Islet of Langerhans (tissue), 1 donor: Measurements from ENCODE around the gene APEH.

Experiments
- FAIRE-seq: peaks from one replicate; lab custom pipeline; 2011; peaks lifted over from hg19 to GRCh38; lab: Jason Lieb, UNC

APEH gene

DNA sequence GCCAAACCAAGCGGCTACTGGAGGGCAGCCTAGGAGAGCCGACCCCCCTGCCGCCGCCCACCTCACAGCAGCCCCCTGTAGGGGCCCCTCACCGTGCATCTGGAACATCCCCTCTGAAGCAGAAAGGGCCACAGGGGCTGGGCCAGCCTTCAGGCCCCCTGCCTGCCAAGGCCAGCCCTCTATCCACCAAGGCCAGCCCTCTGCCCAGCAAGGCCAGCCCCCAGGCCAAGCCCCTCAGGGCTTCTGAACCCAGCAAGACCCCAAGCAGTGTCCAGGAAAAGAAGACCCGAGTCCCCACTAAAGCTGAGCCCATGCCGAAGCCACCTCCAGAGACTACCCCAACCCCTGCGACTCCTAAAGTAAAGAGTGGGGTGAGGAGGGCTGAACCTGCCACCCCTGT, 23.5 kb upstream of the APEH start:
- no peak for FAIRE-seq

DNA sequence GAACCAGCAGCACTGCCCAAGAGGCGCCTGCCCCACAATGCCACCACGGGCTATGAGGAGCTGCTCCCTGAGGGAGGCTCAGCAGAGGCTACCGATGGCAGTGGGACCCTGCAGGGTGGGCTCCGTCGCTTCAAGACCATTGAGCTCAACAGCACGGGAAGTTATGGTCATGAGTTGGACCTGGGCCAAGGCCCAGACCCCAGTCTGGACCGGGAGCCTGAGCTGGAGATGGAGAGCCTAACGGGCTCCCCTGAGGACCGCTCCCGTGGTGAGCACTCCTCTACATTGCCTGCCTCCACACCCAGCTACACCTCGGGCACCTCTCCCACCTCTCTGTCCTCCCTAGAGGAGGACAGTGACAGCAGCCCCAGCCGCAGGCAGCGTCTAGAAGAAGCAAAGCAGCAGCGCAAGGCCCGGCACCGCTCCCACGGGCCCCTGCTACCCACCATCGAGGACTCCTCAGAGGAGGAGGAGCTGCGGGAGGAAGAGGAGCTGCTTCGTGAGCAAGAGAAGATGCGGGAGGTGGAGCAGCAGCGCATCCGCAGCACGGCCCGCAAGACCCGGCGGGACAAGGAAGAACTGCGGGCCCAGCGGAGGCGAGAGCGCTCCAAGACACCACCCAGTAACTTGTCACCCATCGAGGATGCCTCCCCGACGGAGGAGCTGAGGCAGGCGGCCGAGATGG, 21.8 kb upstream of the APEH start:
- no peak for FAIRE-seq

DNA sequence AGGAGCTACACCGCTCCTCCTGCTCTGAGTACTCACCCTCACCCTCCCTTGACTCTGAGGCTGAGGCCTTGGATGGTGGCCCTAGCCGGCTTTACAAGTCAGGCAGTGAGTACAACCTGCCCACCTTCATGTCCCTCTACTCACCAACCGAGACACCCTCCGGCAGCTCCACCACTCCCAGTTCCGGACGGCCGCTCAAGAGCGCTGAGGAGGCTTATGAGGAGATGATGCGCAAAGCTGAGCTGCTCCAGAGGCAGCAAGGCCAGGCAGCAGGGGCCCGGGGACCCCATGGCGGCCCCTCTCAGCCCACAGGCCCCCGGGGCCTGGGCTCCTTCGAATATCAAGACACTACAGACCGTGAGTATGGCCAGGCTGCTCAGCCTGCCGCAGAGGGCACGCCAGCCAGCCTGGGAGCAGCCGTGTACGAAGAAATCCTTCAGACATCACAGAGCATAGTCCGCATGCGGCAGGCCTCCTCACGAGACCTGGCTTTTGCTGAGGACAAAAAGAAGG, 21.2 kb upstream of the APEH start:
- FAIRE-seq: no peak

DNA sequence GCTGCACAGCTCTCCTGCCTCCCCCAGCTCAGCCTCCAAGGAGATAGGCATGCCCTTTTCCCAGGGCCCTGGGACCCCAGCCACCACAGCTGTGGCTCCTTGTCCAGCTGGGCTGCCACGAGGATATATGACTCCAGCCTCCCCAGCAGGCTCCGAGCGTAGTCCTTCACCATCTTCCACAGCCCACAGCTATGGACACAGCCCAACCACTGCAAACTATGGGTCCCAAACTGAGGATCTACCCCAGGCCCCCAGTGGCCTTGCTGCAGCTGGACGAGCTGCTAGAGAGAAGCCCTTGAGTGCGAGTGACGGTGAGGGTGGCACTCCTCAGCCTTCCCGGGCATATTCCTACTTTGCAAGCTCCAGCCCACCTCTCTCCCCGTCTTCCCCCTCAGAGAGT, 20.5 kb upstream of the APEH start:
- FAIRE-seq: no peak

DNA sequence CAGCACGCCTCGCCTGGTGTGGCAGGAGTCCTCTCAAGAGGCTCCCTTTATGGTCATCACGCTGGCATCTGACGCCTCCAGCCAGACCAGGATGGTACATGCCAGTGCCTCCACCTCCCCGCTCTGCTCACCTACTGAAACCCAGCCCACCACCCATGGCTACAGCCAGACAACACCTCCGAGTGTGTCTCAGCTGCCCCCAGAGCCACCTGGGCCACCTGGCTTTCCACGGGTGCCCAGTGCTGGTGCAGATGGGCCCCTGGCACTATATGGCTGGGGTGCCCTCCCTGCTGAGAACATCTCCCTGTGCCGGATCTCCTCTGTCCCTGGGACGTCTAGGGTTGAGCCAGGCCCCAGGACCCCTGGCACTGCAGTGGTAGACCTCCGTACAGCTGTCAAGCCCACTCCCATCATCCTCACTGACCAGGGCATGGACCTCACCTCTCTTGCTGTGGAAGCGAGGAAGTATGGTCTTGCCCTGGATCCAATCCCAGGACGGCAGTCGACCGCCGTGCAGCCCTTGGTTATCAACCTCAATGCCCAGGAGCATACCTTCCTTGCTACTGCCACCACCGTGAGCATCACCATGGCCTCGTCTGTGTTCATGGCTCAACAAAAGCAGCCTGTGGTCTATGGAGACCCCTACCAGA, 19.9 kb upstream of the APEH start:
- no peak for FAIRE-seq

DNA sequence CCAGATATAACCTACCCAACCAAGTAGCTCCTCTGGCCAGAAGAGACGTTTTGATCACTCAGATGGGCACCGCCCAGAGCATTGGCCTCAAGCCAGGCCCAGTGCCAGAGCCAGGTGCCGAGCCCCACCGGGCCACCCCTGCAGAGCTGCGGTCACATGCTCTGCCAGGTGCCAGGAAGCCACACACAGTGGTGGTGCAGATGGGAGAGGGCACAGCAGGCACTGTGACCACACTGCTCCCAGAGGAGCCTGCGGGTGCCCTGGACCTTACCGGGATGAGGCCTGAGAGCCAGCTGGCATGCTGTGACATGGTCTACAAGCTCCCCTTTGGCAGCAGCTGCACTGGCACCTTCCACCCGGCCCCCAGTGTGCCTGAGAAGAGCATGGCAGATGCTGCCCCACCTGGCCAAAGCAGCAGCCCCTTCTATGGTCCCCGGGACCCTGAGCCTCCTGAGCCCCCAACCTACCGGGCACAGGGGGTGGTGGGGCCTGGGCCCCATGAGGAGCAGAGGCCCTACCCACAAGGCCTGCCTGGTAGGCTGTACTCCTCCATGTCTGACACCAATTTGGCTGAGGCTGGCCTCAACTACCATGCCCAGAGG, 19.1 kb upstream of the APEH start:
- no peak for FAIRE-seq

DNA sequence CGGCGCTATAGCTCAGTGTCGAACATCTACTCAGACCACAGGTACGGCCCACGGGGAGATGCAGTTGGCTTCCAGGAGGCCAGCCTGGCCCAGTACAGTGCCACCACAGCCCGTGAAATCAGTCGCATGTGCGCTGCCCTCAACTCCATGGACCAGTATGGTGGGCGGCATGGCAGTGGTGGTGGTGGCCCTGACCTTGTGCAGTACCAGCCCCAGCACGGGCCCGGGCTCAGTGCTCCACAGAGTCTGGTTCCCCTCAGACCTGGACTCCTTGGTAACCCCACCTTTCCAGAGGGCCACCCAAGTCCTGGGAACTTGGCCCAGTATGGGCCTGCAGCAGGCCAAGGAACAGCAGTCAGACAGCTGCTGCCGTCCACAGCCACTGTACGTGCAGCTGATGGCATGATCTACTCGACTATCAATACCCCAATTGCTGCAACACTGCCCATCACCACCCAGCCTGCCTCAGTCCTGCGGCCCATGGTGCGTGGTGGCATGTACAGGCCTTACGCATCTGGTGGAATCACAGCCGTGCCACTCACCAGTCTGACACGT, 18.3 kb upstream of the APEH start:
- no peak for FAIRE-seq

DNA sequence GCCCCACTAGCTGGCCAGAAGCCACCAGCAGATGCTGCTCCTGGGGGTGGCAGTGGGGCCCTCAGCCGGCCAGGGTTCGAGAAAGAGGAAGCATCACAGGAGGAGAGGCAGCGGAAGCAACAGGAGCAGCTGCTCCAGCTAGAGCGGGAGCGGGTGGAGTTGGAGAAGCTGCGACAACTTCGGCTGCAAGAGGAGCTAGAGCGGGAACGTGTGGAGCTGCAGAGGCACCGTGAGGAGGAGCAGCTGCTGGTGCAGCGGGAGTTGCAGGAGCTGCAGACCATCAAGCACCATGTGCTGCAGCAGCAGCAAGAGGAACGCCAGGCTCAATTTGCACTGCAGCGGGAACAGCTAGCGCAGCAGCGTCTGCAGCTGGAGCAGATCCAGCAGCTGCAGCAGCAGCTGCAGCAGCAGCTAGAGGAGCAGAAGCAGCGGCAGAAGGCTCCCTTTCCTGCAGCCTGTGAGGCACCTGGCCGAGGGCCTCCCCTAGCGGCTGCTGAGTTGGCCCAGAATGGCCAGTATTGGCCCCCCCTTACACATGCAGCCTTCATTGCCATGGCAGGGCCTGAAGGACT, 17.5 kb upstream of the APEH start:
- no peak for FAIRE-seq

DNA sequence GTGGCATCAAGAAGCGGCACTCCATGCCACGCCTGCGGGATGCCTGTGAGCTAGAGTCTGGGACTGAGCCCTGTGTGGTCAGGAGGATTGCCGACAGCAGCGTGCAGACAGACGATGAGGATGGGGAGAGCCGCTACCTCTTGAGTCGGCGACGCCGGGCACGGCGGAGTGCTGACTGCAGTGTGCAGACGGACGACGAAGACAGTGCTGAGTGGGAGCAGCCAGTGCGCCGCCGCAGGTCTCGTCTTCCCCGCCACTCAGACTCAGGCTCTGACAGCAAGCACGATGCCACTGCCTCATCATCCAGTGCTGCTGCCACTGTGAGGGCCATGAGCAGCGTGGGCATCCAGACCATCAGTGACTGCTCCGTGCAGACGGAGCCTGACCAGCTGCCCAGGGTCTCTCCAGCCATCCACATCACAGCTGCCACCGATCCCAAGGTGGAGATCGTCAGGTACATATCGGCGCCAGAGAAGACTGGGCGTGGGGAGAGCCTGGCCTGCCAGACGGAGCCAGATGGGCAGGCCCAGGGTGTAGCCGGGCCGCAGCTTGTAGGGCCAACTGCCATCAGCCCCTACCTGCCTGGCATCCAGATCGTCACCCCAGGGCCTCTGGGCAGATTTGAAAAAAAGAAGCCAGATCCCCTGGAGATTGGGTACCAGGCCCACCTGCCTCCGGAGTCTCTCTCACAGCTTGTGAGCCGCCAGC, 16.8 kb upstream of the APEH start:
- no peak for FAIRE-seq

DNA sequence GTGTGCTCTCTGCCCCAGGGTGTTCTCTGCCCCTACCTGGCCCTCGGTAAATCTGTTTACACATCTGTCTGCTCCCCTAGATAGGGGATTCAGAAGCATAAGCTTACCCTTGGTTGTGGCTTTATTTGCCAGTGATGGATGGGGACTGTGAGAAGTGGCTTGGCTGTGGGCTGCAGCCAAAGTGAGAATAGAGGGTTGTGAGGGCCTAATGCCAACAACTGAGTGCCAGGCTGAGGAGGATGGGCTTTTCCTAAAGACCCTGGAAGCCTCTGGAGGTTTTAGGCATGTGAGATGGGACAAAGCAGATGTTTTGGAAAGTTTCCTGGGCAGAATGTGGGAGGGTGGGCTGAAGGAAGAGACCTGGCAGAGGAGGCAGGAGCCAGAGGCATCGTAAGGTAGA, 15.4 kb upstream of the APEH start:
- no peak for FAIRE-seq

DNA sequence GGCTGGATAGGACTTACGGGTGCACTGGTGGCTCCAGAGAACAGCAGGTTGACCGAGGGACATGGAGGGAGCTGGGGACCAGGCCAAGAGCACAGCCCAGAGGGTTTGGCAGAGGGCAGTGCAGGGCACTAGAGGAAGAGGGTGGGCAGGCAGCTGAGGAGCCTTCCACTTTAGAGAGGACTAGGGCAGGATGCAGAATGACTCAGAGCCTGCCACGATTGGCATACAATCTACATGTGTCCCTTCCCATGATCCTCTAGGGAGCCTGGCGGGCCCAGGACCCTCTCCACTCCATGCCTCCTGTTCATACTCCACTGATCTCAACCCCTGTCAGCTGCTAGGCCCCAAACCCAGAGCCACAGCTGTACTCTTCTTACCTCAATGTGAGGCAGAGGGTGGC, 14.4 kb upstream of the APEH start:
- no peak for FAIRE-seq

DNA sequence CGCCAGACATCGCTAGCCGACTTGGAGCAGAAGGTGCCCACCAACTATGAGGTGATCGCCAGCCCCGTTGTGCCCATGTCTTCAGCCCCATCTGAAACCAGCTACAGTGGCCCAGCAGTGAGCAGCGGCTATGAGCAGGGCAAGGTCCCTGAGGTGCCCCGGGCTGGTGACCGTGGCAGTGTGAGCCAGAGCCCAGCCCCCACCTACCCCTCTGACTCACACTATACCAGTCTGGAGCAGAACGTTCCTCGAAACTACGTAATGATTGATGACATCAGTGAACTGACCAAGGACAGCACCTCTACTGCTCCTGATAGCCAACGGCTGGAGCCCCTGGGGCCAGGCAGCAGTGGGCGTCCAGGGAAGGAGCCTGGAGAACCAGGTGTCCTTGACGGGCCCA, 12.9 kb upstream of the APEH start:
- FAIRE-seq: no peak

DNA sequence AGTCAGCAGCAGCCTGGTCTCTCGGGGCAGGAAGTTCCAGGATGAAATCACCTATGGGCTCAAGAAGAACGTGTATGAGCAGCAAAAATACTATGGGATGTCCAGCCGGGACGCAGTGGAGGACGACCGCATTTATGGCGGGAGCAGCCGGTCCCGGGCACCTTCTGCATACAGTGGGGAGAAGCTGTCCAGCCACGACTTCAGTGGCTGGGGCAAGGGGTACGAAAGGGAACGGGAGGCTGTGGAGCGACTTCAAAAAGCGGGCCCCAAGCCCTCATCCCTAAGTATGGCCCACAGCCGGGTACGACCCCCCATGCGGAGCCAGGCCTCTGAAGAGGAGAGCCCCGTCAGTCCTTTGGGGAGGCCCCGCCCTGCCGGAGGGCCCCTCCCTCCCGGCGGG, 12.1 kb upstream of the APEH start:
- no peak for FAIRE-seq

DNA sequence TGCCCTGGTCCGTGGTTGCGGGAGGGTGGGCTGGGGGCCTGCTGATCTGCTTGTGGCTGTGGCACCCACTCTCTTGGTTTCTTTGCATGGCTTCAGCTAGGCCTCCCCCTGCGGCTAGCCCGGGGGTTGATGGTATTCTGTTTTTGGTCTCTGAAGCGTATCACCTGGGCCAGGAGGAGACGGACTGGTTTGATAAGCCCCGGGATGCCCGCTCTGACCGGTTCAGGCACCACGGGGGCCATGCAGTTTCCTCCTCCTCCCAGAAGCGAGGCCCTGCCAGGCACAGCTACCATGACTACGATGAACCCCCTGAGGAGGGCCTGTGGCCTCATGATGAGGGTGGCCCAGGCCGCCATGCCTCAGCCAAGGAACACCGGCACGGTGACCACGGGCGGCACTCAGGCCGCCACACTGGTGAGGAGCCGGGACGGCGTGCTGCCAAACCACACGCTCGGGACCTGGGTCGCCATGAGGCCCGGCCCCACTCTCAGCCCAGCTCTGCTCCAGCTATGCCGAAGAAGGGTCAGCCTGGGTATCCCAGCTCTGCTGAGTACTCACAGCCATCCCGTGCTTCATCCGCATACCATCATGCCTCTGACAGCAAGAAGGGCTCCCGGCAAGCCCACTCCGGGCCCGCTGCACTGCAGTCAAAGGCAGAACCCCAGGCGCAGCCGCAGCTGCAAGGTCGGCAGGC, 11.3 kb upstream of the APEH start:
- FAIRE-seq: no peak

DNA sequence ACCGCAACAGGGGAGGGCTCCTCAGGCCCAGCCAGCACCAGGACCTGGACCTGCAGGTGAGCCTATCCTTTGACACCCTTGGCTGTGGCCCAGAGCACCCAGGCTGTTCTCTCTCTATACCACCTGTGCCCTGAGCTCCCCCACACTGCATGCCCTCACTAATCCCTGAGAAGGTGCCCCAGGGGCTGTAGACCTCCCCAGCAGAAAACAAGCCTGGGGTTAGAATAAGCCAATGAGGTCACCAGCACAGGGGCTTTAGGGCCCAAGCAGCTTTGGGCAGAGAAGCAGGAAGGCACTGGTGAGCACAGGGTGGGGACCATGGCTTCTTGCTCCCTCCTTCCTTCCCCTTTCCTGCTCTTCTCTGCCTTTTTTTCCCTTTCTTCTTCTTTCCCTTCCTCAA, 10.3 kb upstream of the APEH start:
- FAIRE-seq: no peak

DNA sequence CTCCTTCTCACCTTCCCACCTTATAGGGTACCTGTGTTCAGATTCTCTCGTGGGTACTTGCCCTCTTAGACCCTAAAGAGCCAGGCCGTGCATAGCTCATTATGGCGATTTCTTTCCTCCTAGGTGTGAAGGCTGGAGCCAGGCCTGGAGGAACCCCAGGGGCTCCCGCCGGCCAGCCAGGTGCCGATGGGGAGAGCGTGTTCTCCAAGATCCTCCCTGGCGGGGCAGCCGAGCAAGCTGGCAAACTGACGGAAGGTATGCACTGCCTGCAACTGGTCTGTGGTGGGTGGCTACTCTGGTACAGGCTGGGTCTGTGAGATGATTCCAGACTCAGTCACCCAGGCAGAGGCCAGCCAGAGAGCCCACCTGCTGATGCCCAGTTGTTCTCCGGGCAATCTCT, 9.9 kb upstream of the APEH start:
- no peak for FAIRE-seq

DNA sequence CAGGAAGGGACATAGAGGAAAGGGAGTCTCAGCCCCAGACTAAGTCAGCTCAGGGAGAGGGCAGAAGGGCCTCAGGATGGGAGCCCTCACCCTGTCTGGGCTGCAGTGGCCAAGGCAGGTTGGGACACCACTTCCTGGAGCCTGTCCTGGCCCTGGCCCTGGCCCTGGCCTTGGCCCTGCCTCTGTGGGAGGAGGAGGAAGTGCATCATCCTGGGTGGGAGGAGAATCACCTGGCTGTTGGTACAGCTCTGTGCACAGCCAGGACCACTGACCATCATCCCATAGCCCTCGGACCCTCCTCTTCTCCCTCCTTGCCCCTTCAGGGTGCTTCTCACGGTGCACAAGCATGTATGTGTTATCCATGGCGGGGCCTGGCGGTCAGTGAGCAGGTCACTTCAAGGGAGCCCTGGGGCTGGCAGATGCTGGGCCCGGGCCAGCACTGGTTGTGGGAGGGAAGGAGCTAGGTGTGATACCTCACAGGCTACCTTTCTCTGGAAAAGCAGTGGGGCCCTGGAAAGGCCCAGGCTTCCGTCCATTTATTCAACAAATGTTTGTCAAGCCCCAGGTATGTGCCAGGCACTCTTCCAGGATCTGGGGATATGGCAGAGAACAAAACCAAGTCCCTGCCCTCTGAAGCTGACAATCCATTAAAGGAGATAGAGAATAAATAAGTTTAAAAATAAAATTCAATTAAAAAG, 8.2 kb upstream of the APEH start:
- no peak for FAIRE-seq

DNA sequence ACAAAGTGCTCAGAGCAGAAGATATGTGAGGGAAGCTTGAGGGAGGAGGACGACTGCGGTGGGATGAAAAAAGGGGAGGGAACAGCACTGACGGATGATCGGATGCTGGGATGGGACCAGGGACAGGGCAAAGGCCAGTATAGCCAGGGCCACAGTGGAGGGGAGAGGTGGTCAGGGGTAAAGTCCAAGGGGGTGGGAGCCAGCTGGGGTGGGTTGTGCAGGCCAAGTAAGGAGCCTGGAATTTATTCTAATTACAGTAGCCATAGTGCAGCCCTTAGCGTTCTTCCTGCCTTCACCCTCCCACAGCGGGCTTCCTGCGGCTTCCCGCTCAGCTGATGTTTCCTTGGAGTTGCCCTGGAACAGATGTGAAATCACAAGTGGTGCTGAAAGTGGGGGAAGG, 7.6 kb upstream of the APEH start:
- FAIRE-seq: no peak

DNA sequence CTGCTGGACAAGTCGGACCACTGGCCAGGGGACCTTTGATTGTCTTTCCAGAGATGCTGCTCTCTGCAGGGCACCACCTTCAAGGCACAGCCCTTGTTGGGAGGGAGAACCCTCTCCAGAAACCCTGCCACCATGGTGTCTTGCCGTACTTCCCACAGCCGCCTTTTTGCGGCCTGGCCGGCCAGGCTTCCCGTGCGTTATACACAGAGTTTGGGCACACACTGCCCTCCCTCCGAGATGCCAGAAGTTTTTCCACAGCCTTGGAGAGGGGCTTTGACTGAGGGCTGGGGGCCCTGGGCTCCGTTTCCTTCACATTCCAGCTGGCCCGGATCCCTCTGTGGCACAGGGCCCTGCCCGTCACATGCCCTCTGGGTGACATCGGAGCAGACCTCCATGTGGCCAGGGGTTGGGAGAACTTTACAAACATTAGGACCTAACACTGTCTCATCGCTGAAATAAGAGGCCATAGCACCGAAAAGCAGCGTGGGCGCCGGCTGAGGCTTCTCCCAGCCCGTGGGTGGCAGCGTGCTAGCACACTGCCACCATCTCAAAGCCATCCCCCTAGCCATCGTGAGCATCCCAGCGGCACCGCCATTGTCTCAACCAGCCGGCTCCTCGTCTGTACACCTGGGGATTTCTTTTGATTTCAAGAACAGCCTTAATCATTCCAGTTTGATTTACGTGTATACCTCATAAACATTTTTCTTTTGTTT, 6.3 kb upstream of the APEH start:
- no peak for FAIRE-seq

DNA sequence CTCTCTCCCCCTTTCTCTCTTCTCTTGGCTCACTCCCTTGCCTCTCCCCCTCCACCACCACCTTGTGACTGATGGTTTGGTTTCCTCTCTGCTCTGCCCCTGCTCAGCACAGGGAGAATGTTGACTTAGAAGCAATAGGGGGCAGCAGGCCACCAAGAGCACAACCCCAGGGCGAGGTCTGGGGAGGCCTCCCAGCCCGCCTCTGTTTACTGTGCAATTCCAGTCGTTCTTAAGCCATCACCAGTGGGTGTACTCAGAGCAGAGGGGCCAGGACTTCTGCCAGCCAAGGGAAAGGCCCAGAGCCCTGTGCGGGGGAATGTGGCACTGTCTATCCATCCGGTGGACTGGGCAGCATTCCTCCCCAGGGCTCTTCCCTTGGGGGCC, 5.7 kb upstream of the APEH start:
- FAIRE-seq: no peak

DNA sequence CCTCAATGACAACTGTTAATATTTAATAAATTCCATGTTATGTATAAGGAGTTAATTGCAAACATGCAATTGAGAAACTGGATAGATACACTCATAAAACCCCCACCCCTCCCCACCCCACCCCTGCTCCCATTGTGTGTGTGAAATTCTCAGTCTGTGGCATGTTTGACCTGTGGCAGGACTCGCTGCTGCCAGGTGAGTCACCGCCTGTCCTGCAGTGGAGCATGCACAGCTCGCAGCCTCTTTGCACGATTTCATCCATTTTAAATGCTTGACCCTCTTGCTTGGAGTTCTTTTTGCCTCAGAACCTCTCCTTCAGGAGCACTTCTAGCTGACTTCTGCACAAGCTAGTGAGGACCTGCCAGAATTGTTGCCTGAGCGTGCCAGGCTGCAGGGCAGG, 5.3 kb upstream of the APEH start:
- no peak for FAIRE-seq
